Glutamatergic neuron (in vitro differentiated cells): ENCODE results near the gene COPB2. TPM values are rescaled to one million over a fixed set of nuclear protein-coding genes. Genes with fewer than 3 reads are reported as not detected.

Source experiments
- DNase-seq: peaks from one replicate; pipeline ENCODE4 v3.0.0; 2022
- H3K27ac Mint-ChIP-seq: one replicate; pipeline ENCODE4 v1.8.0; 2020; ENCODE audit warnings: mild to moderate bottlenecking, mixed read lengths, inconsistent platforms; ENCODE audit not compliant: unreplicated experiment
- H3K27me3 Mint-ChIP-seq: one replicate; pipeline ENCODE4 v1.8.0; 2020; ENCODE audit warnings: mild to moderate bottlenecking, moderate library complexity, mixed read lengths, inconsistent platforms; ENCODE audit not compliant: unreplicated experiment
- H3K36me3 Mint-ChIP-seq: one replicate; pipeline ENCODE4 v1.8.0; 2020; ENCODE audit warnings: mild to moderate bottlenecking, mixed read lengths, inconsistent platforms; ENCODE audit not compliant: unreplicated experiment
- H3K4me1 Mint-ChIP-seq: one replicate; pipeline ENCODE4 v1.8.0; 2020; ENCODE audit warnings: mild to moderate bottlenecking, low read depth, mixed read lengths, inconsistent platforms; ENCODE audit not compliant: unreplicated experiment
- H3K4me3 Mint-ChIP-seq: one replicate; pipeline ENCODE4 v1.8.0; 2020; ENCODE audit warnings: mild to moderate bottlenecking, mixed read lengths, inconsistent platforms; ENCODE audit not compliant: unreplicated experiment
- H3K9me3 Mint-ChIP-seq: one replicate; pipeline ENCODE4 v1.8.0; 2020; ENCODE audit warnings: mild to moderate bottlenecking, moderate library complexity, mixed read lengths, inconsistent platforms; ENCODE audit not compliant: unreplicated experiment
- CTCF ChIP-seq: fragments of 200-600 bp; sonication (generic); IDR thresholded peaks from one replicate; pipeline ENCODE4 v1.5.0; 2021; ENCODE audit not compliant: partially characterized antibody, unreplicated experiment
- total RNA-seq: library from RNA; stranded (reverse); fragmentation: NEBNext Ultra II Directional; extraction: Animal tissue kit (Norgen Biotek cat#: 25700); gene quantifications from one replicate; pipeline ENCODE4 v1.2.1, GENCODE V29; 2021; ENCODE audit not compliant: unreplicated experiment

The COPB2 gene
- total RNA-seq, 1 donor from 2014 or later = 127 TPM

GRCh38 chr3:139319428-139320402, 69.7 kb downstream of the COPB2 start:
- peak; percentile 37 for TF ChIP-seq CTCF
- Mint-ChIP-seq H3K9me3 (no peaks in the 10 kb centered on the region), H3K4me3 (no peak overlapping the region), H3K27ac (no peak overlapping the region), H3K27me3 (no peaks in the 10 kb centered on the region), H3K36me3 (no peaks in the 10 kb centered on the region), H3K4me1 (no peaks in the 10 kb centered on the region)
- peak; percentile 64 for DNase-seq

DNA sequence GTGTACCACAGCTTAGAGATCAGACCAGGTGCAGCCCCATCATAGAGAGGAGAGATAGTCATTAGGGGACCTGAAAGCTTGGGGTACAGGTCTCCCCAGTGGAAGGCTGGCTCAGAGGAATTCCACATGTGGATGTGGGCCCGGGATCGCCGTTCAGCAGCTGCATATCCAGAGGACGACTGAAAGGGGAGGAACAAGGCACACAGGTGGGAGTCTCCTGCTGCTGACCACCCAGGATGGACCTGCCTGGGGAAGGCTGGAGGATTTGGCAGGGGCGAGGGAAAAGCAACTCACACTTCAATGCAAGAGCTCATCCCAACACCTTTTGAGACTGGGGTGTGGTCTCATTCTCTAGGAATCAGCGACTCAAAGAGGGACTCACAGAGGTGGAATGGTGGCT, 70.6 kb downstream of the COPB2 start:
- no peak for DNase-seq
- H3K27me3 Mint-ChIP-seq = no peaks in the 10 kb centered on the region
- no peaks in the 10 kb centered on the region for H3K4me1 Mint-ChIP-seq
- H3K4me3 Mint-ChIP-seq = no peak overlapping the region
- no peak overlapping the region for H3K27ac Mint-ChIP-seq
- H3K9me3 Mint-ChIP-seq = no peaks in the 10 kb centered on the region
- no peak for TF ChIP-seq CTCF
- H3K36me3 Mint-ChIP-seq = no peaks in the 10 kb centered on the region

- Mint-ChIP-seq H3K36me3 (no peaks in the 10 kb centered on the region), H3K27me3 (peaks cover 2% of the 10 kb centered on the region), H3K9me3 (no peaks in the 10 kb centered on the region), H3K4me3 (no peak overlapping the region), H3K4me1 (no peaks in the 10 kb centered on the region), H3K27ac (no peak overlapping the region)
- no peak for TF ChIP-seq CTCF
- no peak for DNase-seq
Observed at GRCh38 chr3:139318431-139318816, 71.0 kb downstream of the COPB2 start.

DNA sequence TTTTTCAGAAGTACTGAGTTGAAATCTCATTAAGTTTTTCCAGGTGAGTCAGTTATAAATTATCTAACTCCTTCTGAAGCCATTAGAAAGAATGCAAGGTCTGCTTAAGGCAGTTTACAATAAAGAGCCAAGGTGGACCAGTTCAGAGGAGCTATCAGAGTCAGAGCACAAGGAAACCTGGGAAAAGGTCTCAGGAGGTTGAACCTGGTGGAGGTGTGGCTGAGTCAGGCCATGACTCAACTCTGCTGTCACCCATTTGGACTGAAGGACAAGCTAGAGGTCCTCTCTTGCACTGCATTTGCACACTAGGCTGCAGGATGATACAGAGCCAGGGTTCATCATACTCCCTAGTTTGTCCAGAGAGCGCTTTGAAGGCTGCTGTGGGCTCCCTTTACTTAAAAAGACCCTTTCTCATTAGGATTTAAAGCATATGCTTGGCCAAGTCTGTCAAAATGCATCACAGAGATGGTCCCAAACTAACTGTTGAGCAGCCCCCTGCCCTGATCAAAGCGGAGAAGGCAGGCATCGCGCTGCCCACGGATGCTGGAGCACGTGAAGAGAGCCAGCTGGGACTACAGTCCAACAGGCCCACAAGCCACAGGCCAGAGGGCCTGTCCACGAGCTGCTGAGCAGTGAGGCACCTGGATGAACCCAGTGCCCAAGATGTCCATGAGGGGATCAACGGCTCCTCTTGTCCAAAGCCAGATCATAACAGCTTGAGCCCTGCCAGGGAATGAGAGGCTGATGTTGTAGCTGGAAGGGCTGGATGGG, 71.6 kb downstream of the COPB2 start:
- Mint-ChIP-seq H3K9me3 (no peaks in the 10 kb centered on the region), H3K27me3 (peaks cover 3% of the 10 kb centered on the region), H3K4me1 (no peaks in the 10 kb centered on the region), H3K4me3 (no peak overlapping the region), H3K36me3 (no peaks in the 10 kb centered on the region), H3K27ac (no peak overlapping the region)
- no peak for DNase-seq
- TF ChIP-seq CTCF = no peak

DNA sequence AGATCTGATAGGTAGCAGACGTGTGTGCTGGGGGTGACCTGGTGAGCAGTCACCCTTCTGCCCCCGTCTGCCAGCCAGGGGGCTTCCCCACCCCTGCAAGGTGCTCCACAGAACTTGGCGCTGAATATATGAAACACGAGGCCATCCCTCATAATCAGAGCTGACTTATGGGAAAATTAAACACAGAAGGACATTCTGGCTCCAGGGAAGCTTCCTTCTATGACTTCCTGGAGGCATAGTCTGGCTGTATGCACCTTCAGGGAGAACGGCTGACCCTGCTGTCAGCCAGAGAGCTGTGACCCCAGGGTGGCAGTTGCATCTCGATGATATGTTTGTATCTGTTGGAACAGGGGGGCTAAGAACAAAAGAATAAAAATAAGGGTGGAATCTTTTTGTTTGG, 72.2 kb downstream of the COPB2 start:
- Mint-ChIP-seq H3K27me3 (peaks cover 3% of the 10 kb centered on the region), H3K27ac (no peak overlapping the region), H3K36me3 (no peaks in the 10 kb centered on the region), H3K4me1 (no peaks in the 10 kb centered on the region), H3K9me3 (no peaks in the 10 kb centered on the region), H3K4me3 (no peak overlapping the region)
- DNase-seq = no peak
- TF ChIP-seq CTCF = no peak
